Ectodermal cell (in vitro differentiated cells): ENCODE data around the gene CFAP57.

Source experiments
- H3K27ac ChIP-seq: 2 replicates; pipeline ENCODE4 v1.7.0; 2013; ENCODE audit warnings: mild to moderate bottlenecking, low read depth, low read length; ENCODE audit not compliant: insufficient read depth, poor library complexity, severe bottlenecking
- H3K27me3 ChIP-seq: 2 replicates; pipeline ENCODE4 v1.7.0; 2013; ENCODE audit warnings: mild to moderate bottlenecking, low read length; ENCODE audit not compliant: insufficient read depth, control insufficient read depth, poor library complexity, severe bottlenecking
- H3K36me3 ChIP-seq: one replicate; pipeline ENCODE4 v1.7.0; 2013; ENCODE audit warnings: low read length; ENCODE audit not compliant: control insufficient read depth, insufficient read depth
- H3K4me1 ChIP-seq: one replicate; pipeline ENCODE4 v1.7.0; 2013; ENCODE audit warnings: low read length; ENCODE audit not compliant: control insufficient read depth, insufficient read depth
- H3K4me3 ChIP-seq: 2 replicates; pipeline ENCODE4 v1.7.0; 2013; ENCODE audit warnings: low read depth, low read length, control low read depth; ENCODE audit not compliant: insufficient read depth
- H3K9me3 ChIP-seq: 2 replicates; pipeline ENCODE4 v1.7.0; 2013; ENCODE audit warnings: mild to moderate bottlenecking, low read length, moderate library complexity; ENCODE audit not compliant: control insufficient read depth
- WGBS, 2 experiments: methylation state at CpG; one replicate each; pipeline ENCODE4 v1.1.7; 2013; ENCODE audit warnings: missing lambda C conversion rate in 2 of 2; 5-methylcytosine and 5-hydroxymethylcytosine counted together

CFAP57 gene

DNA sequence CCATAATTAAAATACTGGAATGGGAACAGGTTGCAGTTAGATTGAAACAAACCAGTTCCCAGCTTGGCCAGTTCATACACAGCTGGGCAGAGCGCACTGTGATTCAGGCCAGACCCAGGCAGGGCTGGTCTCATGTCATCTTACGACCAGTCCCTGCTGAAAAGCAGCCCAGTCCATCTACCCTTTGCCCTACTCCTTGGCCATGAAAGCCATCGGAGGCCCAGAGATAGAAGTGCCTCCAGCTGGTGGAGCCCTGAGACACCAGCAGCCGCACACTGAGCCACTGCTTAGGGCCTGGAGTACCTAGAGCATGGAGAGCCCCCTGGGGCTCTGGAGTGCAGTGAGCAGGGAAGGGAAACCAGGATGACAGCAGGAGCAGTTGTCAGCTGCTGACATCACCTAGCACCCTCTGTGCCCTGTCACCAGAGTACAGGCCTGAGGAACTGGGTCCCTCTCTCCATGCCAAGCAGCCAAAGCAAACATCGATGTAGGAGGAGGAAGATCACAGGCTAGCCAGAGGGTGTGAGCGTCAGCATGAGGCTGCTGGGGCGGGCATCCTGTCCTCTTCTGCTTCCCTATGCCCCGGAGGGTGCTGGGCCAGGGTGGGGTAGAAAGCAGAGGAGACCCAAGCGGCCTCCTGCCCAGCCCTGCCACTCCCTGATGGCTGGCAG is 63.5 kb downstream of the CFAP57 start:
- Histone ChIP-seq H3K9me3 (no peaks in the 10 kb centered on the region), H3K4me3 (no peak overlapping the region), H3K4me1 (peaks cover 2% of the 10 kb centered on the region), H3K27me3 (no peaks in the 10 kb centered on the region), H3K27ac (no peak overlapping the region), H3K36me3 (no peaks in the 10 kb centered on the region)
- WGBS, 2 experiments, result 89% methylated on average over 9 of the region's 9 CpGs

DNA sequence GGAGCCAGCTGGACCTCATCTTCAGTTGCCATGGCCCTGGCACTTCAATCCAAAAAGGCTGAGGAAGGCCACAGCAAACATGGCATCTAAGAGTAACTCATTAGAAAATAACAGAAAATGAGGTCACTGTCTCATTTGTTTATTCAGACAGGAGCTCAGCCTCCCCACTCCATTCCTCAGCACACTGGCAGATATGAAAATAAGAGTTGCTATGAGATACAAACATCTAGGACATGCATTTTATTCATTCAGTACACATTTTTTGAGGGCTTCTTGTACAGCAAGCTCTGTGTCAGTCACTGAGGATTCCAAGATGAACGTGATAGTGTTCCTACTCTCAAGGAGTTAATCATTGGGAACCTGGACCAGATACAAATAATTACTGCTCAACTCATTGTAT is 65.0 kb downstream of the CFAP57 start:
- H3K4me1 ChIP-seq, result no peaks in the 10 kb centered on the region
- 96 to 100% methylated on average over 1 of the region's 1 CpG for WGBS, 2 experiments
- H3K4me3 ChIP-seq, result no peak overlapping the region
- no peaks in the 10 kb centered on the region for H3K9me3 ChIP-seq
- H3K27me3 ChIP-seq, result no peaks in the 10 kb centered on the region
- no peaks in the 10 kb centered on the region for H3K36me3 ChIP-seq
- no peak overlapping the region for H3K27ac ChIP-seq

DNA sequence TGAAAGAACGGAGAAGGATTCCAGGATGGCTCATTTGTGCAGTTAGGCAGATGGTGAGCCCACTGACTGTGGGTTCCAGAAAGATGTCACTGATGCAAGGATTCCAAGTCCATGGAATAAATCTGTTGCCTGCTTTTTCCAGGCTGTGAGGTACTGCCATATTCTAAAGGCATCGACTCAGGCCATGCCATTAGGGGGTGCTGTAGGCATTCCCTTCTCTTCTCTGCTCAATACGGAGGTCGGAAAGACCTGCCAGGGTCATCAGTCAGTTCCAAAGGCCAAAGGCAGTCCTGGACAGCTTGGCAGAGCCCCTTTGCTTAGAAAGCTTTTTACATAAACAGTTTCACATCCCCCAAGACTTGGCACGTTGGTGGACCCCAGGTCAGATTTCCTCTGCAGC is 66.0 kb downstream of the CFAP57 start:
- no peaks in the 10 kb centered on the region for H3K9me3 ChIP-seq
- H3K36me3 ChIP-seq, result no peaks in the 10 kb centered on the region
- 3 to 5% methylated on average over 5 of the region's 5 CpGs for WGBS, 2 experiments
- H3K27me3 ChIP-seq, result no peaks in the 10 kb centered on the region
- no peak overlapping the region for H3K4me3 ChIP-seq
- no peaks in the 10 kb centered on the region for H3K4me1 ChIP-seq
- H3K27ac ChIP-seq, result no peak overlapping the region

DNA sequence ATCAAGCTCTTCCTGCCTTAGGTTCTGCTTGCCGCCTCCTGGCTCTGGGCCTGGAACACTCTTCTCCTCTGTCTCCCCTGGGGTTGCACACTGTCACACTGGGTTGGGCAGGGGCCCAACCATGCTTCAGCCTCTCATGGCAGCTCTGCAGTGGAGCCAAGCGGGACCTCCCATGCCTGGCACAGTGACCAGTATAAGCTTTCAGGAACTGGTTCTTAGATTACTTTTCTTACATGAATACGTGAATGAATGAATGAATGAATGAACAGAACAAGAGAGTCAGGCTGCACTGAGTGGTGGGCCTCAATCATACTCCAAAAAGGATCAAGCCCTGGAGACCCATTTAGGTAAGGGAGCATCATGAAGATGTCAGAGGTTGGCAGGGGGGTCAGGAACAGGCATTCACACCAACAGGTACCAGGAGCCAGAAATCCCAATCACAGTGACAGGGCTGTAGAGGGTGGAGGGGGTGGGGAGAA is 66.9 kb downstream of the CFAP57 start:
- Histone ChIP-seq H3K9me3 (no peaks in the 10 kb centered on the region), H3K36me3 (no peaks in the 10 kb centered on the region), H3K27me3 (no peaks in the 10 kb centered on the region), H3K4me3 (no peak overlapping the region), H3K27ac (no peak overlapping the region), H3K4me1 (no peaks in the 10 kb centered on the region)
- 91 to 96% methylated on average over 3 of the region's 3 CpGs for WGBS, 2 experiments

DNA sequence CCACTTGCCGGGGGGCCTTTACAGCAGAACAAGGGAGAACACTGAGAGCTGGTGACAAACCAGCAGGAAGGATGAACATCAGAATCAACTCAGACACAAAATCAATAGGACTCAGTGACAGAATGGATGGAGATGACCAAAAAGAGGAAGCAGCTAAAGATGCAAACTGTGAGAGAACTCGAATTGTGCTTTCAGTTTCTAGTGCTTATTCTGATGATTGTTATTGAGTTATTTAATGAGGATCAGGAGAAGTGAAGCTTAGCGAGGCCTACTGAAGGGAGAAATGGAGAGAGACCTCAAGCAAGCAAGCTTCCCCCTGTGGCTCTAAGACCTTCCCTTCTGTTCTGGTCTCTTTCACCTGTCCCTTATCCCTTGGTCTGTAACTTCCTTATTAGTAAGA is 67.4 kb downstream of the CFAP57 start:
- Histone ChIP-seq H3K9me3 (no peaks in the 10 kb centered on the region), H3K27me3 (no peaks in the 10 kb centered on the region), H3K4me1 (no peaks in the 10 kb centered on the region), H3K36me3 (no peaks in the 10 kb centered on the region), H3K27ac (no peak overlapping the region), H3K4me3 (no peak overlapping the region)
- WGBS, 2 experiments, result 89 to 93% methylated on average over 2 to 3 of the region's 3 CpGs

DNA sequence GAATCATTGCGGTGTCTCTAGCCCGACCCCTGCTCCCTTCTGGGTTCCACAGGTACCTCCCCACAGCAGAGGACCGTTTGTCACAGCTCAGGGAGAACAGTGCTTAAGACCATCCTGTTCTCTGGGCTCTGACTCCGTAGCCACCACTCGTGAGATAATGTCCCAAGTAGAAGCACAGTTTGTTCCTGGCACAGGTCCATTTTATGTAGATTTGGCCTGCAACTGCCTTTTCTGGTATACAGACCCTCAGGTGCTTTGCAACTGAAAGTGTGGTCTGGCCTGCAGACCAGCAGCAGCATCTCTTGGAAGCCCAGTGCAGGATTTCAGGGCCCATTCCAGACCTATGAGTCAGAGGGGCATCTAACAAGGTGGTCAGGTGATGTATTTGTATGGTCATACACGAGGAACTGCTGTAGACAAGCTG is 69.3 kb downstream of the CFAP57 start:
- no peaks in the 10 kb centered on the region for H3K27me3 ChIP-seq
- H3K36me3 ChIP-seq, result no peaks in the 10 kb centered on the region
- H3K27ac ChIP-seq, result no peak overlapping the region
- no peak overlapping the region for H3K4me3 ChIP-seq
- 72% methylated on average over 6 of the region's 6 CpGs for WGBS, 2 experiments
- no peaks in the 10 kb centered on the region for H3K9me3 ChIP-seq
- H3K4me1 ChIP-seq, result no peaks in the 10 kb centered on the region

DNA sequence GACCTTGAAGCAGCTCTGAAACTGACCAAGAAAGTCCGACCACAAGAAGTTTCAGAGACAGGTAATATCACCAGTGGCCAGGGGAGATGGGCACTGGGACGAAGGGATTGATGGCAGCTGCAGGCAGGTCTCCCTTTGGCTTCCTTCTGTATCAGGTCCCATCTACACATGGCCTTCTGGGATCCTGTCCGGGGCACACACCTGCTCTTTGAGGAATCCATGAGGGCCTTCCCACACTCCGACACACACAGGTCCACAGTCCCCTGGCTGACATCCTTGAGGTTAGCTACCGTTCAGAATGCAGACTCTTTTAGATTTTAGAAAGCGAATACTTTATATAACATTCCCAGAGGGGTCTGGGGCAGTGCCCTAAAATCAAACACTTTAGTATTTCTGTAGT is 71.2 kb downstream of the CFAP57 start:
- no peaks in the 10 kb centered on the region for H3K36me3 ChIP-seq
- no peak overlapping the region for H3K27ac ChIP-seq
- no peaks in the 10 kb centered on the region for H3K27me3 ChIP-seq
- H3K9me3 ChIP-seq, result no peaks in the 10 kb centered on the region
- 89 to 90% methylated on average over 6 of the region's 6 CpGs for WGBS, 2 experiments
- no peaks in the 10 kb centered on the region for H3K4me1 ChIP-seq
- H3K4me3 ChIP-seq, result no peak overlapping the region

DNA sequence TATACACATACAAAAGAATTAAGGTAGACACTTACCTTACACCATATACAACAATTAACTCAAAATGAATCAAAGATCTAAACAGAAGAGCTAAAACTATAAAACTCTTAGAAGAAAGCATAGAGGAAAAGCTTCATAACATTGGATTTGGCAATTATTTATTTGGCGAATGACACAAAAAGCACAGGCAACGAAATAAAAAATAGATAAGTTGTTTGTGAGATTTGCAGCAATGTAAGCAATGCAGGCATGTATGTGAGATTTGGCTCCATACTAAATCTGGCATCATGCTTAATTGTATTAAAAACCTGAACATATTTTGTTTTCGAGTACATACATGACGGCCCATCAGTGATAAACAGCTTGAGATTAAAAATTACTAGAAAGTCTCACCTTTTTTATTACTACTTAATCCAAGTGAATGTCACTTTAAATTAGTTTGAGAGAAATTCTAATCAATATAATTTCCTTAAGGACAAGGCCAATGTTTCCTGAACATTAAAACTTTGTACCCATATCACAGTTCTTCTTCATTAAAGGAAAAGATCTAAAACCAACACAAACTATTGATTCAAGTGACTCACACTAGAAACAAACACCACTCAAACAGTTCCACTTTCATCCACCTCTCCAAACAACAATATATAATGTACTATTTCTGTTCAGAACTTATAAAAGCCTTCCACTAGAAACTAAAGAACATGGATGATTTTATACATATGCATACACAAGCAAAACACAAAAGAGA is 74.5 kb downstream of the CFAP57 start:
- Histone ChIP-seq H3K36me3 (no peaks in the 10 kb centered on the region), H3K27me3 (no peaks in the 10 kb centered on the region), H3K27ac (no peak overlapping the region), H3K9me3 (no peaks in the 10 kb centered on the region), H3K4me3 (no peak overlapping the region), H3K4me1 (no peaks in the 10 kb centered on the region)
- WGBS, 2 experiments, result 99% methylated on average over 4 of the region's 4 CpGs

DNA sequence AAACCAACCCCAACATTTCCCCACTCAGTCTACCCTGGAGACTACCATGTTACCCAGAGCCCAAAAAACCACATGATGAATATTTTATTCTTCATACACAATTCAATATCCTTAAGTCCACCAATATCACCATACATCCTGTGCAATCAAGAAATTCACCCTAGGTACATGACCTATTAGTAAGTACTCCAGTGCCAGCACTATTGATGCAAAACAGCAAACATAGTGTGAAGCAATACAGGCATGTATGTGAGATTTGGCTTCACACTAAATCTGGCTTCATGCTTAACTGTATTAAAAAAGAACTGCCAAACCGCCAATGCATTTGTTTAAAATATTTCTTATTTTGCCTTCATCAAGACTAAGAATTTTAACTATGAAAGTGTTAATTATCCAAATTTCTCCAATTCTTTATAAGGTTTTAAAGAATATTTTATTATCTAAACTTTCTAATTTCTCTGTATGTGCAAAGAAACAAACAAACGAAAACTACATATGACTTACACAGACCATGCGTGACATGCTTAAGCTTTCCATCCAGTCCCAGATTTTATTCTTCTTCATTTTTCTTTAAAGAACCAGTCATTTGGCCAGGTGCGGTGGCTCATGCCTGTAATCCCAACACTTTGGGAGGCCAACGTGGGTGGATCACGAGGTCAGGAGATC is 75.3 kb downstream of the CFAP57 start:
- no peak overlapping the region for H3K4me3 ChIP-seq
- no peaks in the 10 kb centered on the region for H3K4me1 ChIP-seq
- no peaks in the 10 kb centered on the region for H3K36me3 ChIP-seq
- H3K27me3 ChIP-seq, result no peaks in the 10 kb centered on the region
- H3K9me3 ChIP-seq, result no peaks in the 10 kb centered on the region
- no peak overlapping the region for H3K27ac ChIP-seq
- WGBS, 2 experiments, result 75 to 80% methylated on average over 5 to 6 of the region's 6 CpGs

DNA sequence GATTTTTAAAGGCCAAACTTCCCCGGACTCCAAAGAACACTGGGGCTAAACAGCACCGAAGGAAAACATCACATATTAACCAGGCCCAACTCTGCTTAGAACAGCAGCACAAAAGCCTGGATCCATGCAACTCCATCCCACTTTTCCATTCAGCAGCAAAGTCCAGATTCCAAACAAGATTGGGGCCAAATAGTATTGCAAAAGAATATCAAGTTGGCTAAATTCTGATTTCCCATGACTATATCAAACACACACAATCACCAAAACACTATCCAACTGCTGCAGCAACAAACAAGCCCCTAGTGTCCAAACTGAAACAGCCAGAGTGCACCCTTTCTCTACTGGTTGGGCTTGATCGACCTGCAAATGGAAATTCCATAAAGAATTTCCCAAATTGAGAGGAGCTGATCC is 78.2 kb downstream of the CFAP57 start:
- Histone ChIP-seq H3K27ac (no peak overlapping the region), H3K27me3 (no peaks in the 10 kb centered on the region), H3K4me1 (no peaks in the 10 kb centered on the region), H3K4me3 (no peak overlapping the region), H3K36me3 (no peaks in the 10 kb centered on the region), H3K9me3 (no peaks in the 10 kb centered on the region)
- 83 to 90% methylated on average over 3 of the region's 3 CpGs for WGBS, 2 experiments
